Fibroblast of mammary gland (primary cell): ENCODE measurements around the gene TPO.

ENCODE experiments used
- DNase-seq: peaks from one replicate; pipeline ENCODE4 v3.0.0-alpha.2; 2010; ENCODE audit warnings: low read depth
- H3K4me3 ChIP-seq: 2 replicates; pipeline ENCODE4 v1.5.1; 2011; ENCODE audit warnings: low read depth, mild to moderate bottlenecking, low read length, moderate library complexity; ENCODE audit not compliant: control insufficient read depth
- TF ChIP-seq, protein P1 (sequence below): conservative IDR thresholded peaks from 2 replicates; pipeline ENCODE4 v1.5.1; 2011; ENCODE audit warnings: low read depth, low read length, inconsistent platforms; ENCODE audit not compliant: control insufficient read depth, insufficient read depth

Gene TPO

DNA sequence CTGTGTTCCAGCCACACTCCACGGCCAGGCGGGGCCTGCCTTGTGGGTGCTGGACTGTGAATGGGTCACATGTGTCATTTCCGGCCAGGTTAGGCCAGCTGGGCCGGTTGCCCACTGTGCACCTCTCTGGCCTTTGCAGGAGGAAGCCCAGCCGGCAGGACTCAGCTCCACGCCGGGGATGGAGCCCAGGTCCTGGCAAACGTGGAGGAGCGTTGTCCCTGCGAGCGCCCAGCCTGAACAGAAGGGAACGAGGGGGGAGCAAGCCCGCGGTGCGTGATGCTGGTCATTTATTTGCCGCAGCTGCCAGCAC is 178.2 kb downstream of the TPO start:
- TF ChIP-seq, protein P1, sequence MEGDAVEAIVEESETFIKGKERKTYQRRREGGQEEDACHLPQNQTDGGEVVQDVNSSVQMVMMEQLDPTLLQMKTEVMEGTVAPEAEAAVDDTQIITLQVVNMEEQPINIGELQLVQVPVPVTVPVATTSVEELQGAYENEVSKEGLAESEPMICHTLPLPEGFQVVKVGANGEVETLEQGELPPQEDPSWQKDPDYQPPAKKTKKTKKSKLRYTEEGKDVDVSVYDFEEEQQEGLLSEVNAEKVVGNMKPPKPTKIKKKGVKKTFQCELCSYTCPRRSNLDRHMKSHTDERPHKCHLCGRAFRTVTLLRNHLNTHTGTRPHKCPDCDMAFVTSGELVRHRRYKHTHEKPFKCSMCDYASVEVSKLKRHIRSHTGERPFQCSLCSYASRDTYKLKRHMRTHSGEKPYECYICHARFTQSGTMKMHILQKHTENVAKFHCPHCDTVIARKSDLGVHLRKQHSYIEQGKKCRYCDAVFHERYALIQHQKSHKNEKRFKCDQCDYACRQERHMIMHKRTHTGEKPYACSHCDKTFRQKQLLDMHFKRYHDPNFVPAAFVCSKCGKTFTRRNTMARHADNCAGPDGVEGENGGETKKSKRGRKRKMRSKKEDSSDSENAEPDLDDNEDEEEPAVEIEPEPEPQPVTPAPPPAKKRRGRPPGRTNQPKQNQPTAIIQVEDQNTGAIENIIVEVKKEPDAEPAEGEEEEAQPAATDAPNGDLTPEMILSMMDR = no peak
- DNase-seq = no peak
- H3K4me3 ChIP-seq = no peak overlapping the region
